ENCODE results near the gene PALLD. TPM values are rescaled to one million over a fixed set of nuclear protein-coding genes. Genes with fewer than 3 reads are reported as not detected.

PALLD gene
- total RNA-seq, 1 experiment from 2014 or later, result 166 TPM

GRCh38 chr4:168608771-168609170 lies 111.9 kb downstream of the PALLD start:
- Histone ChIP-seq H3K9me2 (ENCODE audit: insufficient read depth) (no peaks in the 10 kb centered on the region), H3K9ac (ENCODE audit: low read length) (no peak overlapping the region), H3K27me3 (ENCODE audit: insufficient read depth, low read length) (no peaks in the 10 kb centered on the region), H3K36me3 (ENCODE audit: control insufficient read depth in 1 of 2, insufficient read depth in 2 of 2, low read length in 2 of 2) (no peaks in the 10 kb centered on the region), H3K4me1 (ENCODE audit: control insufficient read depth in 1 of 2, insufficient read depth in 2 of 2, low read length in 2 of 2) (peaks cover 81 to 90% of the 10 kb centered on the region in 2 experiments), H3K27ac (ENCODE audit: low read depth, low read length) (0 out of 2 replicates have a peak overlapping the region, but pooled peaks have one; percentile 23), H2AFZ (ENCODE audit: low read depth, low read length, poor library complexity, severe bottlenecking) (no peak overlapping the region), H4K20me1 (ENCODE audit: insufficient read depth) (no peaks in the 10 kb centered on the region), H3K4me3 (replicated peaks in 1 of 2; ENCODE audit: low read depth in 1 of 2, low read length in 2 of 2) (no peak overlapping the region), H3K4me2 (ENCODE audit: low read length) (no peak overlapping the region), H3K79me2 (ENCODE audit: insufficient read depth, low read length) (peaks cover 26% of the 10 kb centered on the region), H3K9me3 (ENCODE audit: control insufficient read depth in 1 of 2, insufficient read depth in 1 of 2, low read depth in 1 of 2, low read length in 2 of 2) (no peaks in the 10 kb centered on the region)
- ATAC-seq (no peak), DNase-seq (ENCODE audit: low read depth, low spot score) (no peak)
- ChIA-PET CTCF (no interaction called here), RAD21 (ENCODE audit: low non-redundant PET in 1 of 2, low total read pairs in 2 of 2, uncharacterized antibody in 2 of 2, unreplicated experiment in 2 of 2) (no interaction called here), POLR2A (no interaction called here)
- BruUV-seq (replicated peaks), result no TSS peak
- TF ChIP-seq RAD21 (IDR thresholded peaks at IDR 0.05; ENCODE audit: low read depth) (no peak), REST (IDR thresholded peaks at IDR 0.05; ENCODE audit: low read depth) (no peak), CBX3 (IDR thresholded peaks at IDR 0.05; ENCODE audit: low read depth) (no peak), CTCF (IDR thresholded peaks at IDR 0.05 in 2 of 3, conservative IDR thresholded peaks at IDR 0.05 in 1 of 3; ENCODE audit: borderline replicate concordance in 1 of 3, insufficient read depth in 1 of 3, low read depth in 2 of 3, low read length in 2 of 3) (no peak), ZFX (IDR thresholded peaks at IDR 0.05) (no peak), ELF1 (IDR thresholded peaks at IDR 0.05; ENCODE audit: borderline replicate concordance, low read depth) (no peak), YY1 (IDR thresholded peaks at IDR 0.05; ENCODE audit: extremely low read depth, insufficient replicate concordance, low read depth, low read length) (no peak), JUND (IDR thresholded peaks at IDR 0.05) (no peak), POLR2AphosphoS5 (IDR thresholded peaks at IDR 0.05; ENCODE audit: low read depth, low read length) (no peak), SP1 (IDR thresholded peaks at IDR 0.05; ENCODE audit: low read depth) (no peak), TCF7L2 (IDR thresholded peaks at IDR 0.05; ENCODE audit: borderline replicate concordance, extremely low read depth, insufficient read depth, insufficient read length) (no peak), EZH2 (IDR thresholded peaks at IDR 0.05) (no peak), EGR1 (IDR thresholded peaks at IDR 0.05; ENCODE audit: low read depth) (no peak)
- TF ChIP-seq, protein P1, sequence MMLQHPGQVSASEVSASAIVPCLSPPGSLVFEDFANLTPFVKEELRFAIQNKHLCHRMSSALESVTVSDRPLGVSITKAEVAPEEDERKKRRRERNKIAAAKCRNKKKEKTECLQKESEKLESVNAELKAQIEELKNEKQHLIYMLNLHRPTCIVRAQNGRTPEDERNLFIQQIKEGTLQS (IDR thresholded peaks at IDR 0.05), result no peak
- intact Hi-C loops (cut with micrococcal nuclease), result no loop called here
